ENCODE results near the gene RAPGEF1.

DNA sequence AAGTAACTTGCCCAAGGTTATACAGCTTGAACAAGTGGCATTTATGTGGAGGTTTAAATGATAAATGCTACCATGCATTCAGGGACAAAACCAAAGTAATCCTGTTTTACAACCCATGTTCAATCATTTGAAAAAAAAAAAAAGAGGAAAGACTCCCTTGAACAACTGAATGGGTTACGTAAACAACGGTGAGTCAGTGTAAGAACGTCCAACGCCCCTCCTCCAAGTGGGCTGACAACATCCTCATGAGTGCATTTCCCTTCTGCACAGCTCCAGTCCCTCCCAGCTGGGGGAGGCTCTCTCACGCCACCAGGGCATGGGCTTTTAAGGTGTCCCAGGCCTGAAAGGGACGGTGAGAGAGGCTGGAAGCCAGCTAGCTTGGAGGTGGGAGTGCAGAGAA, 104.6 kb downstream of the RAPGEF1 start:
- no peak for TF ChIP-seq EZH2phosphoT487 (IDR thresholded peaks at IDR 0.05; ENCODE audit: insufficient read depth, low read depth)
- no peak for TF ChIP-seq EZH2 (IDR thresholded peaks at IDR 0.05; ENCODE audit: insufficient read depth, poor library complexity, severe bottlenecking)
